NCI-H460 (cell line): ENCODE measurements around the gene CASS4. TPM values are rescaled to one million over a fixed set of nuclear protein-coding genes. Genes with fewer than 3 reads are reported as not detected.

Experiments
- DNase-seq: peaks from one replicate; pipeline ENCODE4 v3.0.0-alpha.2; 2016; ENCODE audit warnings: low read depth; ENCODE audit errors: extremely low read depth
- total RNA-seq: library from RNA; depleted of rRNA; stranded (reverse); fragments of >200 nt; shearing (Covaris generic); gene quantifications from 2 replicates; pipeline ENCODE4 v1.2.3, GENCODE V29; 2014

CASS4 gene
- total RNA-seq, 1 experiment from 2014 or later, result 0.05 TPM

- no peak for DNase-seq
Observed at GRCh38 chr20:56442389-56443365, 30.6 kb downstream of the CASS4 start.

DNA sequence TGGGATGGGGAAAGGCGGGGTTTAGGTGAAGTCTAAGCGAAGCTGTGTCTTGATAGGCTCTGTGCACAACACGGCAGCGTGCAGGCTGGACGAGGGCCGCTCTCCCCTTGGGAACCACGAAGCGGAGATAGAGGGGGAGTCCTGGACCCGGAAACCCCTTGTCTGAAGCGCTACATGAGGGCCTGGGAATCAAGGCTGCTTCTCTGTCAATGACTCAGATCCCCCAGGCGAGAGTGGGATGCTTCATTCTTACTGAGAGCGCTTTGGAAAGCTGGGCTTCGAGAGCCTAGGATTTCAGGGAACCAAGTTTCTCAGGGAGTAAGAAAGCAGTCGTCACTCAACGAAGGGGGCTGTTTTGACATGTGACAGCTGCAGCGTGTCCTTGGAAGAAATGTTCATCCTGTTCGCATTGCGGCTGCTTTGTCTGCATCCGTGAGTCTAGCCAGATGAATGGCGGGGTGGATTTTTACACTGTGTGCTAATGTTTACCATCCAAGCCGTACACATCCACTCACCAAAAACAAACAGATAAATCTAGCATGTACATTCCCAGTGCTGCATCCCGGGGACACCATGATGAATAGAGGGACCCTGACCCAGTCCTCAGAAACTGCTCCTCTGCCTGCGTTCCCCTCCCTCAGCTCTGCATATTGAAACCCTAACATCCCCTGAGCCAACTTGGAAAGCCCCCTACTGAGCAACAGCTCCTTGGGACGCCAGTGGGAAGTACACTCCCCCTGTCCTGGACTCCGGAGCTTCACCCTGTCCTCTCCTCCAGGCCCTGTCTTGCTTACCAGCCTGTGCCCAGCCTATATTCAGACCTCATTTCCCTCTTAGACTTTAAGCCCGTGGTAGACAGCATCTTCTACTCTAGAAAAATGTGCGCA lies 31.8 kb downstream of the CASS4 start:
- DNase-seq, result no peak

DNA sequence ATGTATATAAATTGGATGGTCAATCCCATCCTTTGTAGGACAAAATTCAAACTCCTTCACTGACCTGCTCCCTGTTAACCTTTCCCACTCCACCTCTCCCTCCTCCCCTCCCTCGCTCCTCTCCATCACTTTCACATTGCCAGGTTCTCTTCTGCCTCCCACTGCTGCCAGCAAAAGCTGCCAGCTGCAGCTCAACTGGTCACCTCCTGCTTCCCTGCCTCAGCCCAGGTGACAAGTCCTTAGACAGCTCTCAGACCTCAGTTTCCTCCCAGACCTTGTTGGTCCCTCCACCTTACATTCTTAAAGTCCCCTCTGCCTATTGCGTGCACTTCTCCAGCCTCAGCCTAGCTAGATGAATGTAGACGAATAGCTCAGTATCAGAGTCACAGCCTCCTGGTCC lies 33.1 kb downstream of the CASS4 start:
- no peak for DNase-seq

DNA sequence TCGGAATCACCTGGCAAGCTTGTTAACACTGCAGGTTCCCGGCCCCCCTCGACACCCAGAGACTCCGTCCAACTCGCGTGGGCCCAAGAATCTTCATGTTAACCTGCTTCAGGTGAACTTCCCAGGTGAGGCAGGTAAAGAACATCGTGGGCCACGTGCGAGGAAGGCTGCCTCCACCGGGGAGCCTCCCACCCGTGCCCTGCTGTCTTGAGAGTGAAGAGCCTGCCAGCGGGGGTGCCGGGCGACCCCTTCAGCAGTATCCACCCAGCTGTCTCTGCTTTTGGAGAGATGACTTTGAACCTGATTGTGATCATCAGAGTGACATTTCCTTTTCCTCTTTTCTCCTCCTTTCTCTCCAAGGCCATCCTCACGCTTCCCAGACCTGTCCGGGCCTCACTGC lies 33.5 kb downstream of the CASS4 start:
- no peak for DNase-seq

- DNase-seq, result no peak
Observed at GRCh38 chr20:56447227-56447626, 35.2 kb downstream of the CASS4 start.

GRCh38 chr20:56449459-56449858 lies 37.4 kb downstream of the CASS4 start:
- DNase-seq, result no peak

- no peak for DNase-seq
Observed at GRCh38 chr20:56451056-56451765, 39.2 kb downstream of the CASS4 start.

DNA sequence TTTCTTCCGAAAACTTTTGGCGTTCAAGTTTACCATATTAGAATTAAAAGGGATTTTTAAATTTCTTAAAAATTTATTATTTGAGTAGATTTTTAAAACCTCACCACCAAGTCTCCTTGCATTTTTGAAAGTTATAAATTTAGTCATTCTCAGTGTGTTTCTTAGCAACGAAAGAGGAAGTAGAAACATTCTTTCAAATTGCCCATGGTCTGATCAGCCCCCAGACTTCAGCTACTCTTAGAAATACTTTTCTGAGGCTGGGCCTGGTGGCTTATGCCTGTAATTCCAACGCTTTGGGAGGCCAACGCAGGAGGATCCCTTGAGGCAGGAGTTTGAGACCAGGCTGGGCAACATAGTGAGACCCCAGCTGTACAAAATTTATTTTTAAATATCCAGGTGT lies 41.3 kb downstream of the CASS4 start:
- DNase-seq, result no peak

GRCh38 chr20:56454754-56455153 lies 42.7 kb downstream of the CASS4 start:
- no peak for DNase-seq

DNA sequence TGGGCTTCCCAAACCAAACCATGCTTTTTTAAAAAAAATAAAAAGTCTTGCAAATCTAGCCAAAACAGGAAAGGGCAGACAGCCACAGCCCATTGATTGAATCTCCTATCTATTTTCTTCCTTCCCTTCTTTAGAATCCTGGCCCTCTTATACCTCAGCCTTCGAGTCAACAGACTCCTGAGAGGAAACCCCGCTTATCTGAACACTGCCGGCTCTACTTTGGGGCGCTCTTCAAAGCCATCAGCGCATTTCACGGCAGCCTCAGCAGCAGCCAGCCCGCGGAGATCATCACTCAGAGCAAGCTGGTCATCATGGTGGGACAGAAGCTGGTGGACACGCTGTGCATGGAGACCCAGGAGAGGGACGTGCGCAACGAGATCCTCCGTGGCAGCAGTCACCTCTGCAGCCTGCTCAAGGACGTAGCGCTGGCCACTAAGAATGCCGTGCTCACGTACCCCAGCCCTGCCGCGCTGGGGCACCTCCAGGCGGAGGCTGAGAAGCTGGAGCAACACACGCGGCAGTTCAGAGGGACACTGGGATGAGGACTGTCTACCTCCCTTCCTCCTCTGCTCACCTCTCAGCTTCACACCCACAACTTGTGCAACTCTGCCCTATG lies 46.3 kb downstream of the CASS4 start:
- no peak for DNase-seq

DNA sequence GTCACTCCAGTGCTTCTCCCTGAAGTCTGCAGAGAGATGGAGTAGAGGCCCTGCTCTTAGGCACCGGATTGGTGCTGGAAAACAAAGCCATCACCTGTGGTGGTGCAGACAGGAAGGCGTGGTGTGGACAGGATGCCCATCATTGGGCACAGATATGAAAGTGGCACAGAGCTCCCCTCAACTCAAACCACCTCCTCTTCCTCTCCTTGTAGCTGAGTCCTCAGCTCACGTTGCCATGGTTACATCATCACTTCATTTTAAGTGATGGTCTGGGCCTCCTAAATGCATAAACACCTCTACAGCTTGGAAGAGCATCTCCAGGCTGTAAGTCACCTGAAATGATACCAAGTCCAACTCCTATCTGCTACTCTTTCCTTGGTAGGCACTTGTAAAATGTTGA lies 48.4 kb downstream of the CASS4 start:
- no peak for DNase-seq

DNA sequence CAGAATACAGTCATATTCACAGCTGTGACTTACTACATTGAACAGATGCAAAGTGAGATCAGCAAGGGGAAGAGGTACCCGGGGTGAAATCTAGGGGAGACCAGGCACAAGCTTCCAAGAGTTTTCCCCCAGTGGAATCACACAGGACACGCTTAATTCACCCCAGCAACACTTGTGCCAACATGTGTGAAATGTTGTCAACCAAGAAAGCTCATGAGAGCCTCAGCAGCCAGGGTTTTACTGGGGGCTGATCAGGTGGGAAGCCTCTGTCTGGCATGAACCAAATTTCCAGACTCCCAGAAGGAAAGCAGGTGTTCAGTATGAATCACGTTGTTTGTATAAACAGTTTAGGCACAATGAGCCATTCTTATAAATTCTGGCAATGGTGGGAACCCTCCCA lies 49.5 kb downstream of the CASS4 start:
- no peak for DNase-seq

DNA sequence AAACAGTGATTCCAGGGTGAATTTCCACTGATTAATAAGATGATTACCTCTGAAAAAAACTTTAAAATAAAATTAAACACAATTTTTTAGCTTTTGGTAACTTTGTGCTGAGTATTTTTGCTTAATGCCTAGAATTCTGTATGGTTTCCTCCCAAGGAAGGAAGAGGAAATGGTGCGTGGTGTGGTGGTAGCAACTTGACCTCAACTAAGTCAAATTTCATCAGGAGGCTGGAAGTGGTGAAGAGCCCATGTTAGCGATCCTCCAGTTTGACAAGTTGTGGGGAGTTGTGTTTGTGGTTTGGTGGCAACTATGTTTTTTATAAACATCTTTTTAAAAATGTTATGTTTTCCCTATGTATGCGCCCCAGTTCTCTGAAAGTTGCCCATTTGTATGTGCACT lies 51.4 kb downstream of the CASS4 start:
- no peak for DNase-seq

DNA sequence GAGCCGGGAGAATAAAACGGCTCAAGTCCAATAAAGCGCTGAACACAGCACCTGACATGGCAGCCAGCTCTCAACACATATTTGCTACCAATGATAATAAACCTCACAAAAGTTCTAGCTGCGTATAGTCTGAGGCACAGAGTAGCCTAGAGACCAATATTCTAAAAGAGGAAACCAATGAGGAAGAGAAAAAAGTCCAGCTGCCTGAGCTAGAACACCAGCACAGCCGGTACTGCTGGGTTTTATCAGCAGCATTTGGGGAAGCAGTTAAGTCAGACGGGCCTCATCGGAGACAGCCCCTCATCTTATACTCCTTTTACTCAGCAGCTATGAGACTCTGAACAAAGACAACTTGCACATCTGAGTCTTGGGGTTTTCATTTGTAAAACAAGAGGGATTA lies 53.9 kb downstream of the CASS4 start:
- DNase-seq, result no peak

DNA sequence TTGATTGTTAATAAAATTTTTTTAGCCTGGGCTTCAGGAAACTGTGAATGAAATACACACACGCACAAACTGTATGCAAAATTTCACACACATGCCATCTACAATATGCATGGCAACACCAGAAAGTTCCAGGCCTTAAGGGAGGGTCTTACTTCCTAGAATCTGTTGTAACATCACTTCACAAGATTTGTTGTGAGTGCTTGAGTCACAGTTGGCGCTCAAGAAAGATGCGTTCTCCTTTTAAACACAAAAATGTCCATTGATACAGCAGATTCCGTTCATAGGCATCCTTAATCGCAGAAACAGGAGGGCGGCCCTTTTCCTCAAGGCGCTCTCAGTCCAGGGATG lies 55.9 kb downstream of the CASS4 start:
- no peak for DNase-seq

DNA sequence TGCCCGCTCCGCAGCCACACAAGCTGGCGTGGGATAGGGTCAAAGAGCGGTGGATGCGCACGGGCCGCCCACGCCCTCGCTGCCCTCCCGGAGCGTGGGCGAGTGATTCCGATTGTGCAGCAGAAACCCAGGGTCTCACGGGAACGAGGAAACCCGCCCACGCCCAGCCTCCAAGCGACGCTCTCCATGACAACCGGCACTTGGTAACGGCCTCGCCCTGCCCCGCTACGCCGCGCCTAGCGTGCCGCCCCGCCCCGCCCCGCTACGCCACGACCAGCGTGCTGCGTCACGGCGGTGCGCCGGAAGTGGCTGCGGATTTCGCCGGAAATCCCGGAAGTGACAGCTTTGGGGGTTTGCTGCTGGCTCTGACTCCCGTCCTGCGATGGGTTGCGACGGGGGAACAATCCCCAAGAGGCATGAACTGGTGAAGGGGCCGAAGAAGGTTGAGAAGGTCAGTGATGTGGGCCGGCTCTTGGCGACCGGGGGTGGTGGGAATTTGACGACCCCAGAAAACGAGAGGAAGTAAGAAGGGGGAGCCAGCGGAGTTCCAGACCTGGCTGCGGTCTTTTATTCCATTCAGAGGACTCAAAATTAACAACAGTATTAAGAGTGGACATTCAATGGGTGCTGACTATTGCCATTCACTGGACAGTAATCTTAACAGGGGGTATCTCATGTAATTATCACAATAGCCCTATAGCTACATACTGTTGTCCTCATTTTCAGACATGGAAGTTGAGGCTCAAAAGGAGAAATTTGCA lies 56.4 kb downstream of the CASS4 start, which contains the start of gene RTF2:
RTF2 (plus strand) TSS at position 312 of the 761 bp plus-strand sequence; CDS start at position 383, 71 bp downstream.
- DNase-seq, result peak; percentile 91

DNA sequence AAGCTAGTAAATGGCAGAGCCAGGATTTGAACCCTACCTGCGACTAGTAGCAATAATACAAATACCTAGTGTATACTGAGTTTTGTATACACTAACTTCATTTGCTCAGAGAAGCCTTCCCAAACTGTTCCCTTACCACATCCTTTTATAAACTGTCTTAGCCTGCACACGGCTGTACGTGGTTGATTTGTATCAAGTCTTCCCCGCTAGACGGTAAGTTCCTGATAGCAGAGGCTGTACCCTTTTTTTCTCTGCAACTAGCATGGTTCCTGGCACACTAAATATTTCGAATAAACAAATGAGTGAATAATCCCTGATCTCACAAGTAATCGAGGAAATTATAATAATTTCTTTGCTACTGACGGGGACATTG lies 57.0 kb downstream of the CASS4 start:
- no peak for DNase-seq

DNA sequence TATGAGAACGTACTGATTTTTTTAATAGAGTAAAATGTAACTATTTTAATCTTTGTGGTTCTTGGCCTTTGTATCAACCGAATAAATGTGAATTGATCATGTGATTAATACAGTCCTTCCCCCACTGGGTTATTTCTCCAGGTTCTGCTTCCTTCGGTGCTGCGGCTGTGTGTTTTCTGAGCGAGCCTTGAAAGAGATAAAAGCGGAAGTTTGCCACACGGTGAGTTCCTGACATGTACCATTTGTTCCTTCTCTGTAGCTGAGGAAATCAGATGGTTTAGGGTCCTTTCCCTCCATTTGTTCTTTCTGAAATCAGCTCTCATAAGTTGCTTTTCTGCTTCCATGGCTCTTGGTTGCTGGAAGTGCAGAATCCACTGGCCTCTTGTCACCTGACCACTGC lies 71.9 kb downstream of the CASS4 start:
- DNase-seq, result no peak

DNA sequence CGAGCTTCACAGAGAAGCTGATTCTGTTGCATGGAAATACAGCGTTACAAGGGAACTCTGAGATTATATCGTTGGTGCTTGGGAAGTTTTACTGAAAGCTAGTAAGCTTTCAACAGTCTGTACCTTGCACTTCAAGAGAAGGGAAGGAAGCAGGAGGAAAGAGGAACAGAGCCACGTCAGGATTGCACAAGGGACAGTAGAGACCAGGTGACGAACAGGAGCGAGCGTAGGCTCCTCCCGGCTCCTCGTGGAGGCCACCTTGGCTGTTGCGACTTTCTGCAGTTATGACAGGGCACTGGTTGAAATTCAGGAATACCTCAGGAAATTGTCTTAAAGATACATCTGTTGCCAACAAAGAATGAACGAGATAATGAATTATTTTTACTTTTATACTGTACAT lies 75.2 kb downstream of the CASS4 start:
- DNase-seq, result no peak

- no peak for DNase-seq
Observed at GRCh38 chr20:56488566-56488965, 76.5 kb downstream of the CASS4 start.
